GM12878 (cell line): ENCODE results near the gene PPP1R12B. TPM values are rescaled to one million over a fixed set of nuclear protein-coding genes. Genes with fewer than 3 reads are reported as not detected.
"Not testable (repeated sequence)": the region's sequence is repeated elsewhere in the genome, so short reads cannot be mapped to it uniquely, and the experiment has no call there.

Source experiments
- ATAC-seq: fragments of 200-7000 bp; cut with Tn5 transposase; 3 replicates; pipeline ENCODE4 v1.9.1; 2020; ENCODE audit warnings: mild to moderate bottlenecking, moderate library complexity
- BruUV-seq: library from RNA; stranded (reverse); fragments of 400-500 nt; replicated peaks from 2 replicates; lab custom pipeline; 2021; lab: Mats Ljungman, UMichigan
- CTCF ChIA-PET: fragments of 300-600 bp; sonication (Branson Sonifier 250); formaldehyde crosslinking; extraction: SDS; loops from one replicate; lab custom pipeline; 2021; ENCODE audit warnings: inconsistent platforms; lab: Yijun Ruan, JAX
- POLR2A ChIA-PET: fragments of 350-600 bp; formaldehyde crosslinking; extraction: SDS; loops from one replicate; lab custom pipeline; 2021; ENCODE audit warnings: inconsistent platforms; lab: Charles Lee
- RAD21 ChIA-PET: fragments of 300-600 bp; sonication (Branson Sonifier 250); formaldehyde crosslinking; loops from one replicate; lab custom pipeline; 2023; ENCODE audit warnings: antibody characterized with exemption; ENCODE audit not compliant: unreplicated experiment; lab: Charles Lee
- SMC1A ChIA-PET: fragments of 300-600 bp; sonication (Branson Sonifier 250); formaldehyde crosslinking; loops from one replicate; lab custom pipeline; 2023; ENCODE audit not compliant: unreplicated experiment, uncharacterized antibody; lab: Charles Lee
- DNase-seq: peaks from one replicate; pipeline ENCODE4 v3.0.0-alpha.2; 2011; ENCODE audit warnings: low read depth, low spot score
- FAIRE-seq: peaks from 3 replicates; lab custom pipeline; 2011; peaks lifted over from hg19 to GRCh38; lab: Jason Lieb, UNC
- H2AFZ ChIP-seq: 2 replicates; pipeline ENCODE4 v1.6.0; 2011; ENCODE audit warnings: low read depth, low read length, control low read depth; ENCODE audit not compliant: control insufficient read depth
- H3K27ac ChIP-seq: 2 replicates; pipeline ENCODE4 v1.5.1; 2011; ENCODE audit warnings: control low read depth; ENCODE audit not compliant: control insufficient read depth, insufficient read depth
- H3K27me3 ChIP-seq, 2 experiments: replicated peaks in 1 of 2; 2 replicates each; pipeline versions ENCODE4 v1.6.0 to v1.6.1; 2011; ENCODE audit warnings: low read length in 1 of 2; ENCODE audit not compliant: control insufficient read depth in 2 of 2, insufficient read depth in 2 of 2
- H3K36me3 ChIP-seq, 2 experiments: 2 replicates each; pipeline ENCODE4 v1.5.1; 2011; ENCODE audit warnings: low read length in 1 of 2; ENCODE audit not compliant: control insufficient read depth in 2 of 2, insufficient read depth in 2 of 2
- H3K4me1 ChIP-seq: 2 replicates; pipeline ENCODE4 v1.6.1; 2011; ENCODE audit warnings: mild to moderate bottlenecking, low read length, moderate library complexity, mixed read lengths; ENCODE audit not compliant: control insufficient read depth, insufficient read depth
- H3K4me2 ChIP-seq: 2 replicates; pipeline ENCODE4 v1.6.0; 2011; ENCODE audit warnings: control low read depth; ENCODE audit not compliant: control insufficient read depth, insufficient read depth
- H3K4me3 ChIP-seq: fragments of 200-600 bp; sonication (generic); 2 replicates; pipeline ENCODE4 v1.5.1; 2016
- H3K79me2 ChIP-seq: 2 replicates; pipeline ENCODE4 v1.6.0; 2011; ENCODE audit warnings: low read length; ENCODE audit not compliant: control insufficient read depth, insufficient read depth
- H3K9ac ChIP-seq: 2 replicates; pipeline ENCODE4 v1.8.0; 2011; ENCODE audit warnings: low read length, control low read depth, mixed read lengths; ENCODE audit not compliant: control insufficient read depth, insufficient read depth
- H3K9me3 ChIP-seq: replicated peaks from 3 replicates; pipeline ENCODE4 v1.5.1; 2011; ENCODE audit warnings: mild to moderate bottlenecking, low read length; ENCODE audit not compliant: control insufficient read depth, insufficient read depth
- H4K20me1 ChIP-seq: 2 replicates; pipeline ENCODE4 v1.6.0; 2011; ENCODE audit not compliant: control insufficient read depth, insufficient read depth
- JUND ChIP-seq: IDR thresholded peaks from 2 replicates; pipeline ENCODE4 v1.6.1; 2012; ENCODE audit warnings: low read depth, mild to moderate bottlenecking, low read length, improper control_type of control experiment, moderate library complexity
- STAT1 ChIP-seq: fragments of 450-650 bp; conservative IDR thresholded peaks from 2 replicates; pipeline ENCODE4 v1.6.1; 2014; ENCODE audit warnings: antibody characterized with exemption, mild to moderate bottlenecking
- TAF1 ChIP-seq: IDR thresholded peaks from 2 replicates; pipeline ENCODE4 v1.6.1; 2011; ENCODE audit warnings: mild to moderate bottlenecking, low read depth, low read length, borderline replicate concordance
- WGBS: methylation state at CpG from one replicate; pipeline ENCODE4 v1.1.6; 2016; ENCODE audit warnings: low lambda C conversion rate; ENCODE audit not compliant: insufficient replicate concordance, insufficient coverage; ENCODE audit errors: missing lambda C conversion rate; 5-methylcytosine and 5-hydroxymethylcytosine counted together
- in situ Hi-C: fragments of 300-500 bp; cut with MboI; formaldehyde crosslinking; loops from 9 replicates; pipeline ENCODE4 v1.14.3; 2018; ENCODE audit warnings: mixed read lengths
- intact Hi-C: fragments of 100-400 bp; cut with micrococcal nuclease; formaldehyde crosslinking; loops from one replicate; pipeline ENCODE4 v1.14.2; 2022; ENCODE audit not compliant: unreplicated experiment
- polyA plus RNA-seq, 11 experiments: library from polyadenylated mRNA; depleted of rRNA in 4 of 11; unstranded in 6 of 11; stranded (reverse) in 5 of 11; fragments of >200 nt; fragmentation: Nextera tagmentation in 4 of 11; fragmentation: Illumina TruSeq in 1 of 11; extraction: Ambion mirVana in 4 of 11; extraction: Trizol in 1 of 11; gene quantifications; 1 replicate in 1 of 11; 2 replicates in 10 of 11; pipeline versions ENCODE4 v1.2.1 to v1.2.3, GENCODE V29; 2011 to 2016; ENCODE audit warnings: inconsistent platforms in 2 of 11, missing spikeins in 2 of 11, low read depth in 1 of 11
- total RNA-seq, 4 experiments: library from RNA; depleted of rRNA in 3 of 4; stranded (reverse); fragments of >200 nt in 3 of 4; fragmentation: Illumina TruSeq in 1 of 4; extraction: Trizol in 1 of 4; gene quantifications; 2 replicates each; pipeline versions ENCODE4 v1.2.1 to v1.2.3, GENCODE V29; 2013 to 2021
- TF ChIP-seq, protein P1 (sequence below): fragments of 450-650 bp; IDR thresholded peaks from 2 replicates; pipeline ENCODE4 v1.6.1; 2017; ENCODE audit warnings: mild to moderate bottlenecking, moderate library complexity

The PPP1R12B gene
- total and polyA plus RNA-seq, 10 of the 15 experiments (the other 5 are each of a cell fraction or from before 2014, with no cell fraction given): 0.29 to 9.4 (median 4.7) TPM

DNA sequence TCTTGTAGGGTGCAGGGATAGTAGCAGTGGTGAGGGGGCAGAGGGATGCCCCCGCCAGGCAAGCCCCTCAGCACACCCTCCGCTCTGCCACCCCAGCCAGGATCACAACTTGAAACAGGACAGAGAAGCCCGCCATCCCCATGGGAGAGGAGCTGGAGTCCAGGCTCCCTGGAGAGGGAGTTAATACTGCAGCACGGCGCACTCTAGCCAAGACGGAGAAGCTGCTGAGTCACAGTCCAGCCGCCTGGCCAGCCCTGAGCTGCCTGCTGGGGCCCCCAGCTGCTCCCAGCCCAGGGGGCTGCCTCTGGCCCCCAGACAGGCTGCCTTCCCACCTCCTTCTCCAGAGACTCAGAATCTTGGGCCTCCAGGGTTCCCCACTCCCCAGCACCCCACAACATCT lies 274.6 kb downstream of the PPP1R12B start (continued):
- TF ChIP-seq STAT1 (no peak), TAF1 (no peak), JUND (no peak)
- TF ChIP-seq, protein P1, sequence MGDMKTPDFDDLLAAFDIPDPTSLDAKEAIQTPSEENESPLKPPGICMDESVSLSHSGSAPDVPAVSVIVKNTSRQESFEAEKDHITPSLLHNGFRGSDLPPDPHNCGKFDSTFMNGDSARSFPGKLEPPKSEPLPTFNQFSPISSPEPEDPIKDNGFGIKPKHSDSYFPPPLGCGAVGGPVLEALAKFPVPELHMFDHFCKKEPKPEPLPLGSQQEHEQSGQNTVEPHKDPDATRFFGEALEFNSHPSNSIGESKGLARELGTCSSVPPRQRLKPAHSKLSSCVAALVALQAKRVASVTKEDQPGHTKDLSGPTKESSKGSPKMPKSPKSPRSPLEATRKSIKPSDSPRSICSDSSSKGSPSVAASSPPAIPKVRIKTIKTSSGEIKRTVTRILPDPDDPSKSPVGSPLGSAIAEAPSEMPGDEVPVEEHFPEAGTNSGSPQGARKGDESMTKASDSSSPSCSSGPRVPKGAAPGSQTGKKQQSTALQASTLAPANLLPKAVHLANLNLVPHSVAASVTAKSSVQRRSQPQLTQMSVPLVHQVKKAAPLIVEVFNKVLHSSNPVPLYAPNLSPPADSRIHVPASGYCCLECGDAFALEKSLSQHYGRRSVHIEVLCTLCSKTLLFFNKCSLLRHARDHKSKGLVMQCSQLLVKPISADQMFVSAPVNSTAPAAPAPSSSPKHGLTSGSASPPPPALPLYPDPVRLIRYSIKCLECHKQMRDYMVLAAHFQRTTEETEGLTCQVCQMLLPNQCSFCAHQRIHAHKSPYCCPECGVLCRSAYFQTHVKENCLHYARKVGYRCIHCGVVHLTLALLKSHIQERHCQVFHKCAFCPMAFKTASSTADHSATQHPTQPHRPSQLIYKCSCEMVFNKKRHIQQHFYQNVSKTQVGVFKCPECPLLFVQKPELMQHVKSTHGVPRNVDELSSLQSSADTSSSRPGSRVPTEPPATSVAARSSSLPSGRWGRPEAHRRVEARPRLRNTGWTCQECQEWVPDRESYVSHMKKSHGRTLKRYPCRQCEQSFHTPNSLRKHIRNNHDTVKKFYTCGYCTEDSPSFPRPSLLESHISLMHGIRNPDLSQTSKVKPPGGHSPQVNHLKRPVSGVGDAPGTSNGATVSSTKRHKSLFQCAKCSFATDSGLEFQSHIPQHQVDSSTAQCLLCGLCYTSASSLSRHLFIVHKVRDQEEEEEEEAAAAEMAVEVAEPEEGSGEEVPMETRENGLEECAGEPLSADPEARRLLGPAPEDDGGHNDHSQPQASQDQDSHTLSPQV: no peak

DNA sequence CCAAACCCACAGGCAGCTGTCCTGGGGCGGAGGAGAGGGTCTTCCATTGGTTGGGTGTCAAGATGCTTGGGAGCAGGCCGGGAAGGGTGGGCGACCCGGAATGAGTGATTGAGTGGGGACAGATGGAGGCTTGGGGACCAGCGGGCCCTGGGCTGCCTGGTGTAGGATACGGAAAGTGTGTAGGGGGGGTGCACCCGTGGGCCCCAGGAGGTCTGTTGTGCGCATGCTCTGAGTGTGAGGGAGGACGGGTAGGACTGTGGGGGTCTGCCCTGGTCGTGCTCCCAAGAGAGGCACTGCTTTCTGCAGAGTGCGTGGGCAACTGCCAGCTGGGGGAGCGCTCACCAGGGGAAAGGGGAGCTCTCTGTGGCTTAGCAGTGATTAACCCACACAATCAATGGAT lies 275.0 kb downstream of the PPP1R12B start:
- RAD21 ChIA-PET, FAIRE-seq, in situ Hi-C loops: not testable (repeated sequence)

More for the DNA sequence above, 275.0 kb downstream of the PPP1R12B start:
- H3K27me3 ChIP-seq, BruUV-seq, H4K20me1 ChIP-seq, H2AFZ ChIP-seq, DNase-seq, SMC1A ChIA-PET, POLR2A ChIA-PET, H3K4me2 ChIP-seq, H3K4me3 ChIP-seq, H3K79me2 ChIP-seq, ATAC-seq, H3K36me3 ChIP-seq, H3K27ac ChIP-seq, H3K9me3 ChIP-seq, H3K9ac ChIP-seq, intact Hi-C loops: not testable (repeated sequence)
- peaks cover 18% of the 10 kb centered on the region for H3K4me1 ChIP-seq
- WGBS: 54% methylated on average over 11 of the region's 12 CpGs
- CTCF ChIA-PET: interaction anchor here (0.7 to 1.4 kb wide), 5 partner anchors 9 to 1065 kb away, joined by 3 to 4 read pairs (median 4); no protein-coding TSS in a partner anchor
